Measurements from ENCODE around the gene RPS6KA5.
A peak's percentile ranks its signal among the peaks of the same experiment; 100 is the strongest.
"Not testable (repeated sequence)": the region's sequence is repeated elsewhere in the genome, so short reads cannot be mapped to it uniquely, and the experiment has no call there.

RPS6KA5 gene

GRCh38 chr14:90893510-90893909, 166.9 kb downstream of the RPS6KA5 start:
- no peak overlapping the region for H3K27ac ChIP-seq

GRCh38 chr14:90892970-90893369, 167.5 kb downstream of the RPS6KA5 start:
- H3K27ac ChIP-seq: no peak overlapping the region
- no peak overlapping the region for H3K4me3 ChIP-seq

More at GRCh38 chr14:90893510-90893909, 166.9 kb downstream of the RPS6KA5 start:
- no peak overlapping the region for H3K4me3 ChIP-seq

- no peak overlapping the region for H3K27ac ChIP-seq
- no peak overlapping the region for H3K4me3 ChIP-seq
These were observed 169.1 kb downstream of the RPS6KA5 start for GRCh38 chr14:90891326-90891725.

GRCh38 chr14:90890322-90891020, 170.0 kb downstream of the RPS6KA5 start:
- no peak overlapping the region for H3K27ac ChIP-seq
- no peak overlapping the region for H3K4me3 ChIP-seq

GRCh38 chr14:90886297-90886815, 174.1 kb downstream of the RPS6KA5 start:
- H3K27ac ChIP-seq: no peak overlapping the region
- H3K4me3 ChIP-seq: no peak overlapping the region

GRCh38 chr14:90883782-90884181, 176.7 kb downstream of the RPS6KA5 start:
- no peak overlapping the region for H3K27ac ChIP-seq
- H3K4me3 ChIP-seq: no peak overlapping the region

- Histone ChIP-seq H3K27ac (no peak overlapping the region), H3K4me3 (no peak overlapping the region)
These were observed 177.2 kb downstream of the RPS6KA5 start for GRCh38 chr14:90883197-90883596.

- no peak overlapping the region for H3K4me3 ChIP-seq
These were observed 180.2 kb downstream of the RPS6KA5 start for GRCh38 chr14:90880282-90880681.

GRCh38 chr14:90874599-90874998, 185.8 kb downstream of the RPS6KA5 start:
- no peak overlapping the region for H3K27ac ChIP-seq

More at GRCh38 chr14:90880282-90880681, 180.2 kb downstream of the RPS6KA5 start:
- no peak overlapping the region for H3K27ac ChIP-seq

GRCh38 chr14:90871605-90872233, 188.7 kb downstream of the RPS6KA5 start:
- peak overlapping the region in 3 of 21 experiments; percentile 7 to 38 (median 37) for H3K27ac ChIP-seq
- H3K4me3 ChIP-seq: no peak overlapping the region

More at GRCh38 chr14:90874599-90874998, 185.8 kb downstream of the RPS6KA5 start:
- no peak overlapping the region for H3K4me3 ChIP-seq

- no peak overlapping the region for H3K27ac ChIP-seq
- no peak overlapping the region for H3K4me3 ChIP-seq
These were observed 189.4 kb downstream of the RPS6KA5 start for GRCh38 chr14:90870950-90871604.

- peak overlapping the region in 1 of 21 experiments; percentile 26 for H3K27ac ChIP-seq
- H3K4me3 ChIP-seq: no peak overlapping the region
These were observed 192.9 kb downstream of the RPS6KA5 start for GRCh38 chr14:90867501-90867900.

- H3K27ac ChIP-seq: no peak overlapping the region
- no peak overlapping the region for H3K4me3 ChIP-seq
These were observed 193.6 kb downstream of the RPS6KA5 start for GRCh38 chr14:90866833-90867232.

GRCh38 chr14:90864741-90865140, 195.7 kb downstream of the RPS6KA5 start:
- Histone ChIP-seq H3K27ac (no peak overlapping the region), H3K4me3 (no peak overlapping the region)

- H3K27ac ChIP-seq: no peak overlapping the region
- no peak overlapping the region for H3K4me3 ChIP-seq
These were observed 201.9 kb downstream of the RPS6KA5 start for GRCh38 chr14:90858511-90858910.

GRCh38 chr14:90857866-90858265, 202.6 kb downstream of the RPS6KA5 start:
- Histone ChIP-seq H3K27ac (no peak overlapping the region), H3K4me3 (no peak overlapping the region)

GRCh38 chr14:90856115-90856514, 204.3 kb downstream of the RPS6KA5 start:
- H3K4me3 ChIP-seq, H3K27ac ChIP-seq: not testable (repeated sequence)

GRCh38 chr14:90853116-90853515, 207.3 kb downstream of the RPS6KA5 start:
- Histone ChIP-seq H3K4me3 (no peak overlapping the region), H3K27ac (no peak overlapping the region)

GRCh38 chr14:90851327-90852036, 209.0 kb downstream of the RPS6KA5 start:
- no peak overlapping the region for H3K4me3 ChIP-seq
- H3K27ac ChIP-seq: no peak overlapping the region

GRCh38 chr14:90850487-90850886, 210.0 kb downstream of the RPS6KA5 start:
- Histone ChIP-seq H3K27ac (peak overlapping the region in 1 of 21 experiments; percentile 45), H3K4me3 (no peak overlapping the region)
